B cell (primary cell): ENCODE results near the gene SIGLEC10.

Source experiments
- CTCF ChIP-seq: fragments of 200-600 bp; IDR thresholded peaks from one replicate; pipeline ENCODE4 v1.8.0; 2022; ENCODE audit warnings: antibody characterized with exemption, mild to moderate bottlenecking
- EZH2 ChIP-seq: IDR thresholded peaks from 2 replicates; pipeline ENCODE4 v1.6.1; 2012; ENCODE audit warnings: borderline replicate concordance, low read depth, mild to moderate bottlenecking, moderate library complexity, low read length; ENCODE audit not compliant: insufficient read depth, poor library complexity, severe bottlenecking

GRCh38 chr19:51422053-51422448 lies 4.6 kb upstream of the SIGLEC10 start:
- TF ChIP-seq CTCF (peak; percentile 99), EZH2 (no peak)
